Measurements from ENCODE around the gene TOR1AIP1. TPM values are rescaled to one million over a fixed set of nuclear protein-coding genes. Genes with fewer than 3 reads are reported as not detected.

The TOR1AIP1 gene
- total RNA-seq, 1 experiment from 2014 or later, result 52.4 TPM

GRCh38 chr1:179951383-179952144 lies 69.5 kb downstream of the TOR1AIP1 start:
- no peak overlapping the region for H3K4me3 Mint-ChIP-seq (ENCODE audit: unreplicated experiment)
- H3K27ac Mint-ChIP-seq (ENCODE audit: low read depth, unreplicated experiment), result no peak overlapping the region
- BruUV-seq (replicated peaks), result no TSS peak
- DNase-seq (ENCODE audit: unreplicated experiment), result no peak
- ChIA-PET POLR2A (interaction anchor here (0.7 to 5.9 kb wide), 3 partner anchors 15 to 70 kb away, joined by 3 to 108 read pairs (median 73); partner anchors contain the start of gene TOR1AIP1), CTCF (interaction anchor here (0.5 to 2.6 kb wide), 7 partner anchors 8 to 945 kb away, joined by 3 to 11 read pairs (median 3); no protein-coding TSS in a partner anchor)
- no peaks in the 10 kb centered on the region for H3K36me3 Mint-ChIP-seq (ENCODE audit: insufficient read depth, unreplicated experiment)
- no peaks in the 10 kb centered on the region for H3K9me3 Mint-ChIP-seq (ENCODE audit: unreplicated experiment)
- intact Hi-C loops (cut with micrococcal nuclease), result no loop called here
- H3K27me3 Mint-ChIP-seq (ENCODE audit: insufficient read depth, unreplicated experiment), result no peaks in the 10 kb centered on the region
- peaks cover 6% of the 10 kb centered on the region for H3K4me1 Mint-ChIP-seq (ENCODE audit: insufficient read depth, unreplicated experiment)
- TF ChIP-seq CTCF (IDR thresholded peaks at IDR 0.05; ENCODE audit: unreplicated experiment), result no peak

- ChIA-PET CTCF (interaction anchor here (0.5 to 2.6 kb wide), 6 partner anchors 8 to 142 kb away, joined by 3 to 11 read pairs (median 3); no protein-coding TSS in a partner anchor), POLR2A (interaction anchor here (0.6 to 5.9 kb wide), 3 partner anchors 16 to 70 kb away, joined by 4 to 108 read pairs (median 73); partner anchors contain the start of gene TOR1AIP1)
- no peak overlapping the region for H3K27ac Mint-ChIP-seq (ENCODE audit: low read depth, unreplicated experiment)
- peaks cover 11% of the 10 kb centered on the region for H3K4me1 Mint-ChIP-seq (ENCODE audit: insufficient read depth, unreplicated experiment)
- no peak for TF ChIP-seq CTCF (IDR thresholded peaks at IDR 0.05; ENCODE audit: unreplicated experiment)
- no peak overlapping the region for H3K4me3 Mint-ChIP-seq (ENCODE audit: unreplicated experiment)
- no peaks in the 10 kb centered on the region for H3K9me3 Mint-ChIP-seq (ENCODE audit: unreplicated experiment)
- intact Hi-C loops (cut with micrococcal nuclease), result no loop called here
- H3K27me3 Mint-ChIP-seq (ENCODE audit: insufficient read depth, unreplicated experiment), result no peaks in the 10 kb centered on the region
- H3K36me3 Mint-ChIP-seq (ENCODE audit: insufficient read depth, unreplicated experiment), result no peaks in the 10 kb centered on the region
- BruUV-seq (replicated peaks), result no TSS peak
- no peak for DNase-seq (ENCODE audit: unreplicated experiment)
These were observed 70.1 kb downstream of the TOR1AIP1 start for GRCh38 chr1:179952186-179952585.

- Mint-ChIP-seq H3K4me3 (ENCODE audit: unreplicated experiment) (peak overlapping the region; percentile 84), H3K9me3 (ENCODE audit: unreplicated experiment) (no peaks in the 10 kb centered on the region), H3K4me1 (ENCODE audit: insufficient read depth, unreplicated experiment) (peaks cover 14% of the 10 kb centered on the region), H3K27ac (ENCODE audit: low read depth, unreplicated experiment) (peak overlapping the region; percentile 87), H3K27me3 (ENCODE audit: insufficient read depth, unreplicated experiment) (no peaks in the 10 kb centered on the region), H3K36me3 (ENCODE audit: insufficient read depth, unreplicated experiment) (peaks cover 2% of the 10 kb centered on the region)
- TF ChIP-seq CTCF (IDR thresholded peaks at IDR 0.05; ENCODE audit: unreplicated experiment), result no peak
- POLR2A ChIA-PET, result interaction anchor here (0.5 to 5.9 kb wide), 37 partner anchors 10 to 548 kb away, joined by 3 to 108 read pairs (median 4); partner anchors contain the start of genes ACBD6, QSOX1, TOR1AIP1 and TOR1AIP2
- intact Hi-C loops (cut with micrococcal nuclease), result loop anchor here (1.0 to 2.0 kb wide), 3 partner anchors 72 to 201 kb away; partner anchors contain the start of genes QSOX1 and TOR1AIP1
- CTCF ChIA-PET, result interaction anchor here (0.5 to 2.7 kb wide), 6 partner anchors 10 to 105 kb away, joined by 3 to 9 read pairs (median 4); no protein-coding TSS in a partner anchor
- BruUV-seq (replicated peaks), result TSS peak; percentile 88
- peak; percentile 78 for DNase-seq (ENCODE audit: unreplicated experiment)
These were observed 71.9 kb downstream of the TOR1AIP1 start for GRCh38 chr1:179953974-179954492.
